A673 (cell line): ENCODE data around the gene ZSCAN16.

Source experiments
- CTCF ChIP-seq: fragments of 300-800, 200-600 bp; sonication (generic); conservative IDR thresholded peaks from 2 replicates; pipeline ENCODE4 v1.5.1; 2017; ENCODE audit warnings: low read depth, mild to moderate bottlenecking, antibody characterized with exemption, low read length, moderate library complexity, mixed read lengths
- EZH2 ChIP-seq: fragments of 200-600 bp; sonication (generic); IDR thresholded peaks from 2 replicates; pipeline ENCODE4 v1.6.1; 2017; ENCODE audit warnings: borderline replicate concordance, low read depth, mild to moderate bottlenecking, mixed read lengths, antibody characterized with exemption, low read length; ENCODE audit not compliant: poor library complexity, severe bottlenecking

GRCh38 chr6:28117386-28118050 lies 6.9 kb upstream of the ZSCAN16 start:
- TF ChIP-seq CTCF = no peak
- TF ChIP-seq EZH2 = no peak
